ENCODE results near the gene MTMR12. TPM values are rescaled to one million over a fixed set of nuclear protein-coding genes. Genes with fewer than 3 reads are reported as not detected.
"Not testable (repeated sequence)": the region's sequence is repeated elsewhere in the genome, so short reads cannot be mapped to it uniquely, and the experiment has no call there.

The MTMR12 gene
- total RNA-seq, 5 donors from 2014 or later (not counting 1 experiment from before 2014, with no cell fraction given) = 19.3 to 22.2 (median 20.0) TPM

DNA sequence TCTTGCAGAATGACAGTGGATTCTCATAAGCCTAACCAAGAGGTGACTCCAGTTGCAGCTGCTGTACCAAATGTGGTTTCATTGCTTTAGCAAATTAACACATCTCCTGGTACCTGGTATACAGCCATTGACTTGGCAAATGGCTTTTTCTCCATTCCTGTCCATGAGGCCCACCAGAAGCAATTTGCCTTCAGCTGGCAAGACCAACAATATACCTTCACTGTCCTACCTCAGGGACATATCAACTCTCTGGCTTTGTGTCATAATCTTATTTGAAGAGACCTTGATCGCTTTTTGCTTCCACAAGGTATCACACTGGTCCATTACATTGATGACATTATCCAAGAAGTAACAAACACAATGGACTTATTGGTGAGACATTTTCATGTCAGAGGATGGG, 22.8 kb downstream of the MTMR12 start:
- peaks cover 0 to 16% of the 10 kb centered on the region in 2 donors for H3K36me3 ChIP-seq (ENCODE audit: control insufficient read depth in 2 of 2, extremely low read depth in 1 of 2, insufficient read depth in 1 of 2, low read length in 1 of 2)
- H3K9me3 Mint-ChIP-seq; H3K4me3 ChIP-seq (ENCODE audit: control insufficient read depth in 1 of 2, extremely low read depth in 1 of 2, low read length in 1 of 2); ATAC-seq (replicated peaks in 1 of 4); H3K27ac Mint-ChIP-seq; H3K27me3 Mint-ChIP-seq; POLR2A ChIA-PET; H3K4me1 ChIP-seq (ENCODE audit: control insufficient read depth in 1 of 2, extremely low read depth in 1 of 2, insufficient read depth in 2 of 2, low read length in 2 of 2); H3K27me3 ChIP-seq (replicated peaks in 1 of 2; ENCODE audit: control insufficient read depth in 2 of 2, extremely low read depth in 1 of 2, insufficient read depth in 2 of 2, low read length in 1 of 2); H3K27ac ChIP-seq (ENCODE audit: low read length); CTCF ChIA-PET; DNase-seq; H3K4me3 Mint-ChIP-seq; H3K9me3 ChIP-seq: not testable (repeated sequence)
- H3K36me3 Mint-ChIP-seq = peaks cover 37% of the 10 kb centered on the region
- peaks cover 40 to 59% (median 54%) of the 10 kb centered on the region in 3 donors for H3K4me1 Mint-ChIP-seq
- WGBS (ENCODE audit: insufficient coverage) = no CpG with 5 or more reads among the region's 1 CpG

GRCh38 chr5:32288135-32288534, 24.6 kb downstream of the MTMR12 start:
- H3K36me3 ChIP-seq (ENCODE audit: control insufficient read depth in 2 of 2, extremely low read depth in 1 of 2, insufficient read depth in 1 of 2, low read length in 1 of 2); H3K9me3 Mint-ChIP-seq; H3K4me3 ChIP-seq (ENCODE audit: control insufficient read depth in 1 of 2, extremely low read depth in 1 of 2, low read length in 1 of 2); ATAC-seq (replicated peaks in 1 of 4); POLR2A ChIA-PET; H3K4me1 ChIP-seq (ENCODE audit: control insufficient read depth in 1 of 2, extremely low read depth in 1 of 2, insufficient read depth in 2 of 2, low read length in 2 of 2); H3K27ac ChIP-seq (ENCODE audit: low read length); H3K4me3 Mint-ChIP-seq; DNase-seq; H3K27me3 ChIP-seq (replicated peaks in 1 of 2; ENCODE audit: control insufficient read depth in 2 of 2, extremely low read depth in 1 of 2, insufficient read depth in 2 of 2, low read length in 1 of 2); H3K27ac Mint-ChIP-seq; CTCF ChIA-PET; H3K9me3 ChIP-seq; H3K27me3 Mint-ChIP-seq: not testable (repeated sequence)
- WGBS (ENCODE audit: insufficient coverage) = no CpG with 5 or more reads among the region's 3 CpGs
- H3K4me1 Mint-ChIP-seq = peaks cover 32 to 58% (median 56%) of the 10 kb centered on the region in 3 donors
- H3K36me3 Mint-ChIP-seq = peaks cover 23% of the 10 kb centered on the region

DNA sequence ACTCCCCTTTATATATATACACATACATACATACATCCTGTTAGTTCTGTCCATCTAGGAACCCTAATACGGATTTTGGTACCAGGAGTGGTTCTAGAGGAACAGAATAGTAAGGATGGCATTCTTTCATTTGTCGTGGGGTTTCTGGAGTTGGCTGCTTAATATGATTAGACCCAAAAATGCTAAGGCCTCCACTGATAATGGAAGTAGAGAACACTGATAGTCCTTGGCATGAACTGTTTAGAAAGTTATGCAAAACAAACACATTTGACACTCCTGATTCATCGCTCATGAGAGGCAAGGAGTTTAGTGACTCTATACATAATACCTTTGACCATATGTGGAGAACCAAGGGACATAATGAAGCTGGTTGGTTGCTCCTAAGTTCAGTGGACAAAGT, 25.2 kb downstream of the MTMR12 start:
- H3K4me3 Mint-ChIP-seq; POLR2A ChIA-PET; ATAC-seq (replicated peaks in 1 of 4); H3K4me3 ChIP-seq (ENCODE audit: control insufficient read depth in 1 of 2, extremely low read depth in 1 of 2, low read length in 1 of 2); CTCF ChIA-PET; DNase-seq; H3K9me3 ChIP-seq; H3K27me3 ChIP-seq (replicated peaks in 1 of 2; ENCODE audit: control insufficient read depth in 2 of 2, extremely low read depth in 1 of 2, insufficient read depth in 2 of 2, low read length in 1 of 2); H3K9me3 Mint-ChIP-seq; H3K27me3 Mint-ChIP-seq; H3K27ac ChIP-seq (ENCODE audit: low read length); H3K4me1 ChIP-seq (ENCODE audit: control insufficient read depth in 1 of 2, extremely low read depth in 1 of 2, insufficient read depth in 2 of 2, low read length in 2 of 2); H3K36me3 ChIP-seq (ENCODE audit: control insufficient read depth in 2 of 2, extremely low read depth in 1 of 2, insufficient read depth in 1 of 2, low read length in 1 of 2): not testable (repeated sequence)
- Mint-ChIP-seq H3K4me1 (peaks cover 36 to 58% (median 57%) of the 10 kb centered on the region in 3 donors), H3K27ac (peak overlapping the region in 1 of 2 donors; percentile 22), H3K36me3 (peaks cover 21% of the 10 kb centered on the region)
- 100% methylated on average over 1 of the region's 3 CpGs for WGBS (ENCODE audit: insufficient coverage)

- ATAC-seq (replicated peaks in 1 of 4) (no peak), DNase-seq (no peak)
- H3K27me3 ChIP-seq (replicated peaks in 1 of 2; ENCODE audit: control insufficient read depth in 2 of 2, extremely low read depth in 1 of 2, insufficient read depth in 2 of 2, low read length in 1 of 2) = no peaks in the 10 kb centered on the region
- H3K9me3 ChIP-seq = no peaks in the 10 kb centered on the region
- peaks cover 0 to 18% of the 10 kb centered on the region in 2 experiments for H3K4me1 ChIP-seq (ENCODE audit: control insufficient read depth in 1 of 2, extremely low read depth in 1 of 2, insufficient read depth in 2 of 2, low read length in 2 of 2)
- ChIA-PET POLR2A (interaction anchor here in 1 of 2 donors (0.5 kb wide), 1 partner anchor 26 kb away, joined by 6 read pairs; no protein-coding TSS in a partner anchor), CTCF (interaction anchor here in 1 of 2 donors (0.5 kb wide), 1 partner anchor 9 kb away, joined by 4 read pairs; no protein-coding TSS in a partner anchor)
- no peak overlapping the region for H3K4me3 Mint-ChIP-seq
- no peaks in the 10 kb centered on the region for H3K27me3 Mint-ChIP-seq
- no peaks in the 10 kb centered on the region for H3K36me3 ChIP-seq (ENCODE audit: control insufficient read depth in 2 of 2, extremely low read depth in 1 of 2, insufficient read depth in 1 of 2, low read length in 1 of 2)
- 83% methylated on average over 3 of the region's 5 CpGs for WGBS (ENCODE audit: insufficient coverage)
- H3K4me3 ChIP-seq (ENCODE audit: control insufficient read depth in 1 of 2, extremely low read depth in 1 of 2, low read length in 1 of 2) = no peak overlapping the region
- H3K9me3 Mint-ChIP-seq = no peaks in the 10 kb centered on the region
- H3K27ac ChIP-seq (ENCODE audit: low read length) = no peak overlapping the region
- H3K27ac Mint-ChIP-seq = no peak overlapping the region
- peaks cover 43 to 65% (median 55%) of the 10 kb centered on the region in 3 donors for H3K4me1 Mint-ChIP-seq
- H3K36me3 Mint-ChIP-seq = peaks cover 15% of the 10 kb centered on the region
These were observed 27.1 kb downstream of the MTMR12 start for GRCh38 chr5:32285510-32286138.

DNA sequence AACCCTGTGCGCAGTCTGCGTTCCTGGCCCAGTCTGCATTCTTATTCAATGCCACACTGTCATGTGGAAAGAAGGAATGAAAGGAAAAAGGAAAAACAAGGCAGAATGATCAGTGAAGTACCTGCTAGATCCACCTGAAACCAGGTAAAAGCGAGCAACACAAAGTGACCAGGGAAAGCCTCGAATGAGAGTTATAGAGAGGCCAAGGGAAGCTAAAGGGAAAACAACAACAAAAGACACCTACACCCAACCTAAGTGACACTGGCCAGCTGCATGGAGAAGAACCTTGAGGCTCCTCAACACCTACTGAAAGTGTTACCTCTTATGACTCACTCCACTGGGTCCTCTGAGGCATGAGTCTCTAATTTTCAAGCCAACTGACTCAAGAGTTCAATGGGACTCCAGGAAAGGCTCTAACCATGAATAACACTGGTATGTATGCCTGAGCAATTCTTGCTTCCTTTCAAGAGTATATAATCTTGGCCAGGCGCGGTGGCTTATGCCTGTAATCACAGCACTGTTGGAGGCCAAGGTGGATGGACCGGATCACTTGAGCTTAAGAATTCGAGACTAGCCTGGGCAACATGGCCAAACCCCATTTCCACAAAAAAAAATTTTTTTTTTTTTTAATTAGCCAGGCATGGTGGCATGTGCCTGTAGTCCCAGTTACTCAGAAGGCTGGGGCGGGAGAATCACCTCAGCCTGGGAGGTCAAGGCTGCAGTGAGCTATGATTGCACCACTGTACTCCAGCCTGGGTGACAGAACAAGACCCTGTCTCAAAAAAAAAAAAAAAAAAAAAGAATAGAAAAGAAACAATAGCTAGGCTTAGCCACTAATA, 29.0 kb downstream of the MTMR12 start:
- ChIA-PET CTCF (interaction anchor here (0.6 to 1.0 kb wide), 6 partner anchors 8 to 504 kb away, joined by 3 to 8 read pairs (median 4); no protein-coding TSS in a partner anchor), POLR2A (interaction anchor here in 1 of 2 donors (0.6 kb wide), 1 partner anchor 51 kb away, joined by 3 read pairs; no protein-coding TSS in a partner anchor)
- Mint-ChIP-seq H3K4me1 (peaks cover 44 to 68% (median 59%) of the 10 kb centered on the region in 3 donors), H3K4me3 (no peak overlapping the region), H3K27ac (no peak overlapping the region), H3K36me3 (peaks cover 17% of the 10 kb centered on the region), H3K27me3 (no peaks in the 10 kb centered on the region), H3K9me3 (no peaks in the 10 kb centered on the region)
- Histone ChIP-seq H3K9me3 (no peaks in the 10 kb centered on the region), H3K27ac (ENCODE audit: low read length) (no peak overlapping the region), H3K36me3 (ENCODE audit: control insufficient read depth in 2 of 2, extremely low read depth in 1 of 2, insufficient read depth in 1 of 2, low read length in 1 of 2) (no peaks in the 10 kb centered on the region), H3K27me3 (replicated peaks in 1 of 2; ENCODE audit: control insufficient read depth in 2 of 2, extremely low read depth in 1 of 2, insufficient read depth in 2 of 2, low read length in 1 of 2) (no peaks in the 10 kb centered on the region), H3K4me3 (ENCODE audit: control insufficient read depth in 1 of 2, extremely low read depth in 1 of 2, low read length in 1 of 2) (no peak overlapping the region), H3K4me1 (ENCODE audit: control insufficient read depth in 1 of 2, extremely low read depth in 1 of 2, insufficient read depth in 2 of 2, low read length in 2 of 2) (peaks cover 0 to 20% of the 10 kb centered on the region in 2 experiments)
- DNase-seq (peak in 3 of 35 experiments; percentile 9 to 29 (median 9)), ATAC-seq (replicated peaks in 1 of 4) (peak in 2 of 4 experiments; percentile 23 to 30)
- WGBS (ENCODE audit: insufficient coverage) = 81% methylated on average over 2 of the region's 9 CpGs

GRCh38 chr5:32283061-32283460, 29.7 kb downstream of the MTMR12 start:
- Histone ChIP-seq H3K4me3 (ENCODE audit: control insufficient read depth in 1 of 2, extremely low read depth in 1 of 2, low read length in 1 of 2) (no peak overlapping the region), H3K9me3 (no peaks in the 10 kb centered on the region), H3K27me3 (replicated peaks in 1 of 2; ENCODE audit: control insufficient read depth in 2 of 2, extremely low read depth in 1 of 2, insufficient read depth in 2 of 2, low read length in 1 of 2) (no peaks in the 10 kb centered on the region), H3K36me3 (ENCODE audit: control insufficient read depth in 2 of 2, extremely low read depth in 1 of 2, insufficient read depth in 1 of 2, low read length in 1 of 2) (no peaks in the 10 kb centered on the region), H3K4me1 (ENCODE audit: control insufficient read depth in 1 of 2, extremely low read depth in 1 of 2, insufficient read depth in 2 of 2, low read length in 2 of 2) (peaks cover 0 to 25% of the 10 kb centered on the region in 2 experiments), H3K27ac (ENCODE audit: low read length) (no peak overlapping the region)
- WGBS (ENCODE audit: insufficient coverage) = no CpG with 5 or more reads among the region's 1 CpG
- ChIA-PET POLR2A (interaction anchor here in 1 of 2 donors (0.6 kb wide), 1 partner anchor 28 kb away, joined by 5 read pairs; no protein-coding TSS in a partner anchor), CTCF (no interaction called here)
- H3K9me3 Mint-ChIP-seq = no peaks in the 10 kb centered on the region
- ATAC-seq (replicated peaks in 1 of 4) = no peak
- no peak overlapping the region for H3K27ac Mint-ChIP-seq
- H3K4me3 Mint-ChIP-seq = no peak overlapping the region
- no peaks in the 10 kb centered on the region for H3K27me3 Mint-ChIP-seq
- peaks cover 17% of the 10 kb centered on the region for H3K36me3 Mint-ChIP-seq
- peaks cover 40 to 67% (median 59%) of the 10 kb centered on the region in 3 donors for H3K4me1 Mint-ChIP-seq
- no peak for DNase-seq
